Hepatocyte (in vitro differentiated cells): ENCODE measurements around the gene ARAF.

ENCODE experiments used
- EZH2phosphoT487 ChIP-seq: fragments of 200-600 bp; sonication (generic); IDR thresholded peaks from one replicate; pipeline ENCODE4 v1.6.1; 2018; ENCODE audit warnings: antibody characterized with exemption, mild to moderate bottlenecking, low read depth, moderate library complexity; ENCODE audit not compliant: unreplicated experiment, severe bottlenecking
- TF ChIP-seq, protein P1 (sequence below): fragments of 200-600 bp; sonication (generic); IDR thresholded peaks from 2 replicates; pipeline ENCODE4 v1.5.1; 2016; ENCODE audit warnings: antibody characterized with exemption, mild to moderate bottlenecking; ENCODE audit not compliant: poor library complexity

- TF ChIP-seq EZH2phosphoT487 = no peak
- TF ChIP-seq, protein P1, sequence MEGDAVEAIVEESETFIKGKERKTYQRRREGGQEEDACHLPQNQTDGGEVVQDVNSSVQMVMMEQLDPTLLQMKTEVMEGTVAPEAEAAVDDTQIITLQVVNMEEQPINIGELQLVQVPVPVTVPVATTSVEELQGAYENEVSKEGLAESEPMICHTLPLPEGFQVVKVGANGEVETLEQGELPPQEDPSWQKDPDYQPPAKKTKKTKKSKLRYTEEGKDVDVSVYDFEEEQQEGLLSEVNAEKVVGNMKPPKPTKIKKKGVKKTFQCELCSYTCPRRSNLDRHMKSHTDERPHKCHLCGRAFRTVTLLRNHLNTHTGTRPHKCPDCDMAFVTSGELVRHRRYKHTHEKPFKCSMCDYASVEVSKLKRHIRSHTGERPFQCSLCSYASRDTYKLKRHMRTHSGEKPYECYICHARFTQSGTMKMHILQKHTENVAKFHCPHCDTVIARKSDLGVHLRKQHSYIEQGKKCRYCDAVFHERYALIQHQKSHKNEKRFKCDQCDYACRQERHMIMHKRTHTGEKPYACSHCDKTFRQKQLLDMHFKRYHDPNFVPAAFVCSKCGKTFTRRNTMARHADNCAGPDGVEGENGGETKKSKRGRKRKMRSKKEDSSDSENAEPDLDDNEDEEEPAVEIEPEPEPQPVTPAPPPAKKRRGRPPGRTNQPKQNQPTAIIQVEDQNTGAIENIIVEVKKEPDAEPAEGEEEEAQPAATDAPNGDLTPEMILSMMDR = no peak
Observed at GRCh38 chrX:47585273-47585672, 24.3 kb downstream of the ARAF start.
